Measurements from ENCODE around the gene RPL7L1.
"Not testable (repeated sequence)": the region's sequence is repeated elsewhere in the genome, so short reads cannot be mapped to it uniquely, and the experiment has no call there.

RPL7L1 gene

GRCh38 chr6:42880871-42881270 lies 1.5 kb downstream of the RPL7L1 start:
- H3K27me3 ChIP-seq (ENCODE audit: control insufficient read depth in 1 of 2, insufficient read depth in 1 of 2, low read length in 2 of 2); DNase-seq; H3K79me1 ChIP-seq (replicated peaks; ENCODE audit: low read length, poor library complexity, severe bottlenecking); H2BK15ac ChIP-seq (ENCODE audit: low read depth, poor library complexity, severe bottlenecking); H2BK5ac ChIP-seq (ENCODE audit: low read depth, low read length, poor library complexity, severe bottlenecking); H3K23ac ChIP-seq (ENCODE audit: low read length in 2 of 2); H3K4ac ChIP-seq (ENCODE audit: low read depth in 1 of 2, low read length in 2 of 2); H3K9me3 ChIP-seq (ENCODE audit: control insufficient read depth, low read length); H4K8ac ChIP-seq (ENCODE audit: low read length); H3K27ac ChIP-seq (ENCODE audit: low read length, poor library complexity, severe bottlenecking); H2BK120ac ChIP-seq (ENCODE audit: low read depth, low read length); H2AFZ ChIP-seq (ENCODE audit: low read depth, low read length); H4K91ac ChIP-seq (ENCODE audit: low read length); H2AK5ac ChIP-seq (ENCODE audit: low read length, severe bottlenecking); H3K4me1 ChIP-seq (ENCODE audit: control insufficient read depth, insufficient read depth, low read depth, low read length); H3K14ac ChIP-seq (ENCODE audit: low read length in 2 of 2); H2BK12ac ChIP-seq (ENCODE audit: low read length in 2 of 2); H3K18ac ChIP-seq (ENCODE audit: low read depth in 1 of 2, low read length in 2 of 2): not testable (repeated sequence)
- H3K36me3 ChIP-seq (ENCODE audit: control insufficient read depth in 1 of 2, insufficient read depth in 2 of 2, low read depth in 1 of 2, low read length in 2 of 2) = peaks cover 32 to 42% of the 10 kb centered on the region in 2 experiments
- 98% methylated on average over 12 of the region's 12 CpGs for WGBS
- H3K4me3 ChIP-seq (ENCODE audit: insufficient read depth in 1 of 2, low read depth in 1 of 2, low read length in 2 of 2) = peak overlapping the region in 1 of 2 experiments; percentile 91
- H3K4me2 ChIP-seq (ENCODE audit: low read length, poor library complexity, severe bottlenecking) = peak overlapping the region; percentile 66
- peak overlapping the region; percentile 96 for H3K9ac ChIP-seq (ENCODE audit: low read length)

GRCh38 chr6:42885702-42886101 lies 6.3 kb downstream of the RPL7L1 start:
- Histone ChIP-seq H2BK5ac (ENCODE audit: low read depth, low read length, poor library complexity, severe bottlenecking) (no peak overlapping the region), H3K4ac (ENCODE audit: low read depth in 1 of 2, low read length in 2 of 2) (no peak overlapping the region), H3K18ac (ENCODE audit: low read depth in 1 of 2, low read length in 2 of 2) (no peak overlapping the region), H3K27me3 (ENCODE audit: control insufficient read depth in 1 of 2, insufficient read depth in 1 of 2, low read length in 2 of 2) (no peaks in the 10 kb centered on the region), H2AK5ac (ENCODE audit: low read length, severe bottlenecking) (no peak overlapping the region), H3K14ac (ENCODE audit: low read length in 2 of 2) (no peak overlapping the region), H3K4me2 (ENCODE audit: low read length, poor library complexity, severe bottlenecking) (no peak overlapping the region), H4K91ac (ENCODE audit: low read length) (no peak overlapping the region), H3K27ac (ENCODE audit: low read length, poor library complexity, severe bottlenecking) (no peak overlapping the region), H2BK120ac (ENCODE audit: low read depth, low read length) (no peak overlapping the region), H3K79me1 (replicated peaks; ENCODE audit: low read length, poor library complexity, severe bottlenecking) (peaks cover 7% of the 10 kb centered on the region), H3K9ac (ENCODE audit: low read length) (no peak overlapping the region), H3K23ac (ENCODE audit: low read length in 2 of 2) (no peak overlapping the region), H3K36me3 (ENCODE audit: control insufficient read depth in 1 of 2, insufficient read depth in 2 of 2, low read depth in 1 of 2, low read length in 2 of 2) (peaks cover 41 to 59% of the 10 kb centered on the region in 2 experiments), H3K9me3 (ENCODE audit: control insufficient read depth, low read length) (no peaks in the 10 kb centered on the region), H2BK15ac (ENCODE audit: low read depth, poor library complexity, severe bottlenecking) (no peak overlapping the region), H2BK12ac (ENCODE audit: low read length in 2 of 2) (no peak overlapping the region), H2AFZ (ENCODE audit: low read depth, low read length) (no peak overlapping the region), H3K4me1 (ENCODE audit: control insufficient read depth, insufficient read depth, low read depth, low read length) (peaks cover 5% of the 10 kb centered on the region), H4K8ac (ENCODE audit: low read length) (no peak overlapping the region), H3K4me3 (ENCODE audit: insufficient read depth in 1 of 2, low read depth in 1 of 2, low read length in 2 of 2) (no peak overlapping the region)
- no peak for DNase-seq
- WGBS = 82% methylated on average over 3 of the region's 4 CpGs

- H3K79me1 ChIP-seq (replicated peaks; ENCODE audit: low read length, poor library complexity, severe bottlenecking); H3K9me3 ChIP-seq (ENCODE audit: control insufficient read depth, low read length); H3K18ac ChIP-seq (ENCODE audit: low read depth in 1 of 2, low read length in 2 of 2); H3K27ac ChIP-seq (ENCODE audit: low read length, poor library complexity, severe bottlenecking); H2AK5ac ChIP-seq (ENCODE audit: low read length, severe bottlenecking); H3K4me3 ChIP-seq (ENCODE audit: insufficient read depth in 1 of 2, low read depth in 1 of 2, low read length in 2 of 2); H2AFZ ChIP-seq (ENCODE audit: low read depth, low read length); H2BK120ac ChIP-seq (ENCODE audit: low read depth, low read length); H4K8ac ChIP-seq (ENCODE audit: low read length); H4K91ac ChIP-seq (ENCODE audit: low read length); H2BK5ac ChIP-seq (ENCODE audit: low read depth, low read length, poor library complexity, severe bottlenecking); H3K14ac ChIP-seq (ENCODE audit: low read length in 2 of 2); H3K27me3 ChIP-seq (ENCODE audit: control insufficient read depth in 1 of 2, insufficient read depth in 1 of 2, low read length in 2 of 2); DNase-seq; H2BK15ac ChIP-seq (ENCODE audit: low read depth, poor library complexity, severe bottlenecking); H3K23ac ChIP-seq (ENCODE audit: low read length in 2 of 2); H3K9ac ChIP-seq (ENCODE audit: low read length); H2BK12ac ChIP-seq (ENCODE audit: low read length in 2 of 2); H3K4me1 ChIP-seq (ENCODE audit: control insufficient read depth, insufficient read depth, low read depth, low read length); H3K4me2 ChIP-seq (ENCODE audit: low read length, poor library complexity, severe bottlenecking); H3K4ac ChIP-seq (ENCODE audit: low read depth in 1 of 2, low read length in 2 of 2): not testable (repeated sequence)
- H3K36me3 ChIP-seq (ENCODE audit: control insufficient read depth in 1 of 2, insufficient read depth in 2 of 2, low read depth in 1 of 2, low read length in 2 of 2) = peaks cover 28 to 44% of the 10 kb centered on the region in 2 experiments
- 100% methylated on average over 4 of the region's 4 CpGs for WGBS
Observed at GRCh38 chr6:42888201-42888600, 8.8 kb downstream of the RPL7L1 start.

- Histone ChIP-seq H3K14ac (ENCODE audit: low read length in 2 of 2) (no peak overlapping the region), H3K27me3 (ENCODE audit: control insufficient read depth in 1 of 2, insufficient read depth in 1 of 2, low read length in 2 of 2) (no peaks in the 10 kb centered on the region), H3K79me1 (replicated peaks; ENCODE audit: low read length, poor library complexity, severe bottlenecking) (peaks cover 3% of the 10 kb centered on the region), H4K8ac (ENCODE audit: low read length) (no peak overlapping the region), H3K18ac (ENCODE audit: low read depth in 1 of 2, low read length in 2 of 2) (no peak overlapping the region), H3K36me3 (ENCODE audit: control insufficient read depth in 1 of 2, insufficient read depth in 2 of 2, low read depth in 1 of 2, low read length in 2 of 2) (peaks cover 17 to 27% of the 10 kb centered on the region in 2 experiments), H3K4ac (ENCODE audit: low read depth in 1 of 2, low read length in 2 of 2) (no peak overlapping the region), H2BK5ac (ENCODE audit: low read depth, low read length, poor library complexity, severe bottlenecking) (no peak overlapping the region), H3K9ac (ENCODE audit: low read length) (peak overlapping the region; percentile 99), H2BK15ac (ENCODE audit: low read depth, poor library complexity, severe bottlenecking) (no peak overlapping the region), H2AFZ (ENCODE audit: low read depth, low read length) (no peak overlapping the region), H3K4me1 (ENCODE audit: control insufficient read depth, insufficient read depth, low read depth, low read length) (peaks cover 6% of the 10 kb centered on the region), H3K27ac (ENCODE audit: low read length, poor library complexity, severe bottlenecking) (peak overlapping the region; percentile 98), H2BK120ac (ENCODE audit: low read depth, low read length) (no peak overlapping the region), H3K9me3 (ENCODE audit: control insufficient read depth, low read length) (no peaks in the 10 kb centered on the region), H3K4me2 (ENCODE audit: low read length, poor library complexity, severe bottlenecking) (peak overlapping the region; percentile 70), H3K23ac (ENCODE audit: low read length in 2 of 2) (no peak overlapping the region), H2AK5ac (ENCODE audit: low read length, severe bottlenecking) (no peak overlapping the region), H3K4me3 (ENCODE audit: insufficient read depth in 1 of 2, low read depth in 1 of 2, low read length in 2 of 2) (peak overlapping the region in 1 of 2 experiments; percentile 96), H4K91ac (ENCODE audit: low read length) (no peak overlapping the region), H2BK12ac (ENCODE audit: low read length in 2 of 2) (no peak overlapping the region)
- 70% methylated on average over 4 of the region's 4 CpGs for WGBS
- no peak for DNase-seq
Observed at GRCh38 chr6:42889815-42890214, 10.4 kb downstream of the RPL7L1 start.

All from mesenchymal stem cell (in vitro differentiated cells and primary cell).